ENCODE measurements around the gene G6PC2. TPM values are rescaled to one million over a fixed set of nuclear protein-coding genes. Genes with fewer than 3 reads are reported as not detected.

G6PC2 gene, protein sequence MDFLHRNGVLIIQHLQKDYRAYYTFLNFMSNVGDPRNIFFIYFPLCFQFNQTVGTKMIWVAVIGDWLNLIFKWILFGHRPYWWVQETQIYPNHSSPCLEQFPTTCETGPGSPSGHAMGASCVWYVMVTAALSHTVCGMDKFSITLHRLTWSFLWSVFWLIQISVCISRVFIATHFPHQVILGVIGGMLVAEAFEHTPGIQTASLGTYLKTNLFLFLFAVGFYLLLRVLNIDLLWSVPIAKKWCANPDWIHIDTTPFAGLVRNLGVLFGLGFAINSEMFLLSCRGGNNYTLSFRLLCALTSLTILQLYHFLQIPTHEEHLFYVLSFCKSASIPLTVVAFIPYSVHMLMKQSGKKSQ
- total RNA-seq (ENCODE audit: unreplicated experiment): not detected
- long read RNA-seq: 0 reads

DNA sequence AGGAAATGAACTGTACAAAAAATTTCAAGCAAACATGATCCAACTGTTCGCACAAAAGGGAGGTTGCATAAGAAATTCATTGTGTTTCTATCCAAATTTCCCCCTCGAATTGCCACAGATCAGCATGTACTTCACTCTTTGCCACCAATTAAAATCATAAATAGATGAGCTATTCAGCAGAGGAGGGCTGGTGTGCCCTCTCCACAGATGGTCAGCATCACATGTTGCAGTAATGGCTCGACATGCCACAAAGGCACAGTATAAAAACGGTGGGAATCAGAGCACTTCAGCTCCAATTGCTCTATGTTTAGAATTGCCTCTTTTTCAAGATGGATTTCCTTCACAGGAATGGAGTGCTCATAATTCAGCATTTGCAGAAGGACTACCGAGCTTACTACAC is at the start of gene G6PC2:
TSS of gene G6PC2 (plus strand) at position 289 of the 400 bp plus-strand sequence. CDS start at position 330, 41 bp downstream.
- H3K27ac Mint-ChIP-seq (ENCODE audit: unreplicated experiment): no peak within 1 kb of the TSS
- TF ChIP-seq, protein P1, sequence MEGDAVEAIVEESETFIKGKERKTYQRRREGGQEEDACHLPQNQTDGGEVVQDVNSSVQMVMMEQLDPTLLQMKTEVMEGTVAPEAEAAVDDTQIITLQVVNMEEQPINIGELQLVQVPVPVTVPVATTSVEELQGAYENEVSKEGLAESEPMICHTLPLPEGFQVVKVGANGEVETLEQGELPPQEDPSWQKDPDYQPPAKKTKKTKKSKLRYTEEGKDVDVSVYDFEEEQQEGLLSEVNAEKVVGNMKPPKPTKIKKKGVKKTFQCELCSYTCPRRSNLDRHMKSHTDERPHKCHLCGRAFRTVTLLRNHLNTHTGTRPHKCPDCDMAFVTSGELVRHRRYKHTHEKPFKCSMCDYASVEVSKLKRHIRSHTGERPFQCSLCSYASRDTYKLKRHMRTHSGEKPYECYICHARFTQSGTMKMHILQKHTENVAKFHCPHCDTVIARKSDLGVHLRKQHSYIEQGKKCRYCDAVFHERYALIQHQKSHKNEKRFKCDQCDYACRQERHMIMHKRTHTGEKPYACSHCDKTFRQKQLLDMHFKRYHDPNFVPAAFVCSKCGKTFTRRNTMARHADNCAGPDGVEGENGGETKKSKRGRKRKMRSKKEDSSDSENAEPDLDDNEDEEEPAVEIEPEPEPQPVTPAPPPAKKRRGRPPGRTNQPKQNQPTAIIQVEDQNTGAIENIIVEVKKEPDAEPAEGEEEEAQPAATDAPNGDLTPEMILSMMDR (IDR thresholded peaks at IDR 0.05; ENCODE audit: partially characterized antibody, unreplicated experiment): no peak
- no peak for DNase-seq
- H3K4me3 Mint-ChIP-seq (ENCODE audit: unreplicated experiment): no peak within 1 kb of the TSS
- H3K36me3 Mint-ChIP-seq (ENCODE audit: unreplicated experiment): no peaks in the 10 kb centered on the region
- no peaks in the 10 kb centered on the region for H3K9me3 Mint-ChIP-seq (ENCODE audit: unreplicated experiment)
- H3K27me3 Mint-ChIP-seq (ENCODE audit: unreplicated experiment): peaks cover 1% of the 10 kb centered on the region
- peaks cover 2% of the 10 kb centered on the region for H3K4me1 Mint-ChIP-seq (ENCODE audit: low read depth, unreplicated experiment)

DNA sequence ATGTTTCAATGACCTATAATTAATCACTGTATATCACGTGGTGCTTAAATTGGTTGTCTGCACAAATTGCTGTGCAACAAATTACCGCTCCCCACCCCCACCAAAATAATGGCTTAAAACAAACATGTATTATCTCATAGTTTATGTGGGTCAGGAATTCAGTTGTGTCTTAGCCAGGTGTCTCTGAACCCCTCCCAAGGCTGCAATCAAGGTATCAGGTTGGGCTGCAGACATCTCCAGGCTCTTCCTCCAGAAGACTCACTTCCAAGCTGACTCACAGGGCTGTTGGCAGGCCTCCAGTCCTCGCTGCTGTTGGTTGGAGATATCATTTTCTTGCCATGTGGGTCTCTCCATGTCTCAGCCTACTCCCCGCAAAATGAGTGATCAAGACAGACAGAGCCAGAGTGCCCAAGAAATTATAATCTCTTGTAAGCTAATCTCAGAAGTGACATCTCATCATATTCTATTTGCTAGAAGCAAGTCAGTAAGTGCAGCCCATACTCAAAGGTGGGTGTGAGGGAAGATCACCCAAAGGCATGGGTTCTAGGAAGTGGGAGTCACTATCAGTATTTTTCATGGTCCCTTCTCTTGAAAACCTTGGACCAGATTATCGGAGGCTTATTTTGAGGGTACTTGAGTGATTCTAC is 49.3 kb upstream of the G6PC2 start:
- H3K27ac Mint-ChIP-seq (ENCODE audit: unreplicated experiment): no peak overlapping the region
- H3K36me3 Mint-ChIP-seq (ENCODE audit: unreplicated experiment): no peaks in the 10 kb centered on the region
- DNase-seq: no peak

DNA sequence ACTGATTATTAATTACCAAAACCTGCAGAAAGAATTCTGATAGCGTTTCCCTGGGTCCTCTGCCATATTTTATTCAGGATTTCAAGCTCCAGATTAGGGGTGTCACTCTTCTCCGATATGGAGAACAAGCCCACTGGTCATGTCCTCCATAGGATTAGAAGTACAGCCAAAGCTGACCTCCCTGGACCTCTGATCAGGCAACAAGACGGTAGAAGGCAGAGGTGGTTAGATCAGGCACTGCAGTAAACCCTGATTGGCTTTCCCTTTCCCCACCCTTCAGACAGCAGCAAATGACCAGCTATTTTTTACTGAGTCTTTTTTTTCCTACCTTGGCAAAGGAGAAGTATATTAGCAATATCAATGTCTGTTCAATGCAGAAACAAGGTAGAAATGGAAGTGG is 48.6 kb upstream of the G6PC2 start:
- no peaks in the 10 kb centered on the region for H3K27me3 Mint-ChIP-seq (ENCODE audit: unreplicated experiment)
- TF ChIP-seq, protein P1 (IDR thresholded peaks at IDR 0.05; ENCODE audit: partially characterized antibody, unreplicated experiment): no peak

More for the DNA sequence above, 49.3 kb upstream of the G6PC2 start:
- Mint-ChIP-seq H3K9me3 (ENCODE audit: unreplicated experiment) (no peaks in the 10 kb centered on the region), H3K4me1 (ENCODE audit: low read depth, unreplicated experiment) (peaks cover 10% of the 10 kb centered on the region), H3K4me3 (ENCODE audit: unreplicated experiment) (no peak overlapping the region), H3K27me3 (ENCODE audit: unreplicated experiment) (no peaks in the 10 kb centered on the region)
- TF ChIP-seq, protein P1 (IDR thresholded peaks at IDR 0.05; ENCODE audit: partially characterized antibody, unreplicated experiment): no peak

DNA sequence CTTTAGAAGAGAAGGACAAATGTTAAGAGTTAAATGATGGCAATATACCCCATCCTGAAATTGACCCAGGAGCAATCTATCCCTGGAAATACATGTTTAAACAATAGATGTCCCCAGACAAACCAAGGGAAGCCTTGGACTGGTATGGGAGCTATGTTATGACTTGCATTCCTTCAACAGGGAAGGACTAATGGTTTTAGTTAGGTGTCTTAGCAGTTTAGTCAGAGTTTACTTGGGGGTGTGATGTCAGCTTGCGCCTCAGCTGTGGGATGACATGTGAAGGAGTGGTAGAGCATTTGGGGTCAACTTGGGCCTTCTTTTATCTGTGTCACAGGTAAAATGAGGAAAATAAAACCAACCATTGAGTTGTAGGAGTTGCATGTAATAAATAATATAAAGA is 47.6 kb upstream of the G6PC2 start:
- H3K36me3 Mint-ChIP-seq (ENCODE audit: unreplicated experiment): no peaks in the 10 kb centered on the region
- DNase-seq: no peak
- H3K9me3 Mint-ChIP-seq (ENCODE audit: unreplicated experiment): no peaks in the 10 kb centered on the region
- H3K27ac Mint-ChIP-seq (ENCODE audit: unreplicated experiment): no peak overlapping the region
- H3K27me3 Mint-ChIP-seq (ENCODE audit: unreplicated experiment): no peaks in the 10 kb centered on the region
- TF ChIP-seq, protein P1 (IDR thresholded peaks at IDR 0.05; ENCODE audit: partially characterized antibody, unreplicated experiment): no peak
- no peak overlapping the region for H3K4me3 Mint-ChIP-seq (ENCODE audit: unreplicated experiment)
- H3K4me1 Mint-ChIP-seq (ENCODE audit: low read depth, unreplicated experiment): peaks cover 1% of the 10 kb centered on the region

More for the DNA sequence above, 48.6 kb upstream of the G6PC2 start:
- Mint-ChIP-seq H3K9me3 (ENCODE audit: unreplicated experiment) (no peaks in the 10 kb centered on the region), H3K27ac (ENCODE audit: unreplicated experiment) (no peak overlapping the region), H3K4me1 (ENCODE audit: low read depth, unreplicated experiment) (peaks cover 10% of the 10 kb centered on the region), H3K36me3 (ENCODE audit: unreplicated experiment) (no peaks in the 10 kb centered on the region), H3K4me3 (ENCODE audit: unreplicated experiment) (no peak overlapping the region)
- no peak for DNase-seq

DNA sequence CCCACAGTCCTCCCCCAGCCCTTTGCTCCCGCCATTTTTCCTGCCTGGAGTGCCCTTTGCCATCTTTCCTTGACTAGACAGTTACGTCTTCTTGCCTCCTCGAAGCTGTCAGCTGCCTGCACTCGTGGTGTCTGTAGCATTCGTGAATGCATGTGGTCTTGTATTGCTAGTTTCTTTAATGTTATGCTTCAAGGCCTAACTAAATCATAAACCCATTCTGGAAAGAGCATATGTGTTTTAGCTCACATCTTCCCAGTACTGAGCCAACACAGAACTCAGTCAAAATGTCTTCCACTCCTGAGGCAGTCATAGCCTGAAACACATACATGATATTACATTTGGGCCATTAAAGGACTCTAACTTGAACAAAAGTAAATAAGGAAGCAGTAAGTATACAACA is 46.4 kb upstream of the G6PC2 start:
- Mint-ChIP-seq H3K27me3 (ENCODE audit: unreplicated experiment) (no peaks in the 10 kb centered on the region), H3K36me3 (ENCODE audit: unreplicated experiment) (no peaks in the 10 kb centered on the region), H3K4me1 (ENCODE audit: low read depth, unreplicated experiment) (no peaks in the 10 kb centered on the region), H3K4me3 (ENCODE audit: unreplicated experiment) (no peak overlapping the region), H3K27ac (ENCODE audit: unreplicated experiment) (no peak overlapping the region), H3K9me3 (ENCODE audit: unreplicated experiment) (no peaks in the 10 kb centered on the region)
- TF ChIP-seq, protein P1 (IDR thresholded peaks at IDR 0.05; ENCODE audit: partially characterized antibody, unreplicated experiment): no peak
- no peak for DNase-seq
